A673 (cell line): ENCODE measurements around the gene ARRB1. TPM values are rescaled to one million over a fixed set of nuclear protein-coding genes. Genes with fewer than 3 reads are reported as not detected.

Experiments used
- BruUV-seq: library from RNA; stranded (reverse); fragments of 400-500 nt; replicated peaks from 2 replicates; lab custom pipeline; 2021; lab: Mats Ljungman, UMichigan
- CTCF ChIA-PET: fragments of 300-600 bp; sonication (Branson Sonifier 250); formaldehyde crosslinking; loops from one replicate; lab custom pipeline; 2022; ENCODE audit warnings: antibody characterized with exemption; lab: Charles Lee
- POLR2A ChIA-PET: fragments of 300-600 bp; sonication (Branson Sonifier 250); formaldehyde crosslinking; loops from one replicate; lab custom pipeline; 2022; ENCODE audit warnings: antibody characterized with exemption; ENCODE audit not compliant: low non-redundant PET; lab: Charles Lee
- DNase-seq: peaks from one replicate; pipeline ENCODE4 v3.0.0-alpha.2; 2015; ENCODE audit warnings: low spot score
- H3K27ac ChIP-seq: fragments of 200-600 bp; sonication (generic); 2 replicates; pipeline ENCODE4 v1.5.1; 2016; ENCODE audit warnings: mixed run types, low read depth, mild to moderate bottlenecking, mixed read lengths, antibody characterized with exemption, low read length; ENCODE audit not compliant: poor library complexity, severe bottlenecking
- H3K27me3 ChIP-seq: fragments of 200-600 bp; sonication (generic); replicated peaks from 2 replicates; pipeline ENCODE4 v1.6.1; 2017; ENCODE audit warnings: mixed run types, low read depth, mild to moderate bottlenecking, mixed read lengths, antibody characterized with exemption, low read length; ENCODE audit not compliant: insufficient read depth, poor library complexity
- H3K36me3 ChIP-seq: fragments of 200-600 bp; sonication (generic); 2 replicates; pipeline ENCODE4 v1.6.1; 2016; ENCODE audit warnings: mixed run types, mild to moderate bottlenecking, mixed read lengths, antibody characterized with exemption, low read length; ENCODE audit not compliant: insufficient read depth, poor library complexity, severe bottlenecking
- H3K4me1 ChIP-seq: fragments of 200-600 bp; sonication (generic); 2 replicates; pipeline ENCODE4 v1.6.1; 2017; ENCODE audit warnings: mixed run types, mild to moderate bottlenecking, mixed read lengths, antibody characterized with exemption, low read length; ENCODE audit not compliant: insufficient read depth, poor library complexity, severe bottlenecking
- H3K4me3 ChIP-seq: fragments of 200-600 bp; sonication (generic); 2 replicates; pipeline ENCODE4 v1.5.1; 2016; ENCODE audit warnings: low read depth, mixed run types, mild to moderate bottlenecking, mixed read lengths, low read length; ENCODE audit not compliant: poor library complexity, severe bottlenecking
- H3K9me3 ChIP-seq: fragments of 200-600 bp; sonication (generic); 2 replicates; pipeline ENCODE4 v1.6.1; 2016; ENCODE audit warnings: mixed run types, low read depth, mild to moderate bottlenecking, mixed read lengths, antibody characterized with exemption, low read length; ENCODE audit not compliant: poor library complexity, severe bottlenecking
- EZH2 ChIP-seq: fragments of 200-600 bp; sonication (generic); IDR thresholded peaks from 2 replicates; pipeline ENCODE4 v1.6.1; 2017; ENCODE audit warnings: borderline replicate concordance, low read depth, mild to moderate bottlenecking, mixed read lengths, antibody characterized with exemption, low read length; ENCODE audit not compliant: poor library complexity, severe bottlenecking
- intact Hi-C: fragments of 100-400 bp; cut with micrococcal nuclease; formaldehyde crosslinking; loops from one replicate; pipeline ENCODE4 v1.10.0; 2022; ENCODE audit not compliant: unreplicated experiment
- total RNA-seq: library from RNA; stranded (reverse); gene quantifications from 2 replicates; pipeline ENCODE4 v1.2.3, GENCODE V29; 2021
- TF ChIP-seq, protein P1 (sequence below): fragments of 300-800, 200-600 bp; sonication (generic); conservative IDR thresholded peaks from 2 replicates; pipeline ENCODE4 v1.5.1; 2017; ENCODE audit warnings: low read depth, mild to moderate bottlenecking, antibody characterized with exemption, low read length, moderate library complexity, mixed read lengths

Gene ARRB1
- total RNA-seq, 1 experiment from 2014 or later, result 37.8 TPM

- Histone ChIP-seq H3K36me3 (no peaks in the 10 kb centered on the region), H3K4me1 (no peaks in the 10 kb centered on the region), H3K9me3 (no peaks in the 10 kb centered on the region), H3K4me3 (no peak overlapping the region), H3K27me3 (no peaks in the 10 kb centered on the region), H3K27ac (no peak overlapping the region)
- intact Hi-C loops, result no loop called here
- no TSS peak for BruUV-seq
- TF ChIP-seq EZH2, result no peak
- TF ChIP-seq, protein P1, sequence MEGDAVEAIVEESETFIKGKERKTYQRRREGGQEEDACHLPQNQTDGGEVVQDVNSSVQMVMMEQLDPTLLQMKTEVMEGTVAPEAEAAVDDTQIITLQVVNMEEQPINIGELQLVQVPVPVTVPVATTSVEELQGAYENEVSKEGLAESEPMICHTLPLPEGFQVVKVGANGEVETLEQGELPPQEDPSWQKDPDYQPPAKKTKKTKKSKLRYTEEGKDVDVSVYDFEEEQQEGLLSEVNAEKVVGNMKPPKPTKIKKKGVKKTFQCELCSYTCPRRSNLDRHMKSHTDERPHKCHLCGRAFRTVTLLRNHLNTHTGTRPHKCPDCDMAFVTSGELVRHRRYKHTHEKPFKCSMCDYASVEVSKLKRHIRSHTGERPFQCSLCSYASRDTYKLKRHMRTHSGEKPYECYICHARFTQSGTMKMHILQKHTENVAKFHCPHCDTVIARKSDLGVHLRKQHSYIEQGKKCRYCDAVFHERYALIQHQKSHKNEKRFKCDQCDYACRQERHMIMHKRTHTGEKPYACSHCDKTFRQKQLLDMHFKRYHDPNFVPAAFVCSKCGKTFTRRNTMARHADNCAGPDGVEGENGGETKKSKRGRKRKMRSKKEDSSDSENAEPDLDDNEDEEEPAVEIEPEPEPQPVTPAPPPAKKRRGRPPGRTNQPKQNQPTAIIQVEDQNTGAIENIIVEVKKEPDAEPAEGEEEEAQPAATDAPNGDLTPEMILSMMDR, result no peak
- POLR2A ChIA-PET, result no interaction called here
- no peak for DNase-seq
- CTCF ChIA-PET, result interaction anchor here (0.7 kb wide), 1 partner anchor 10 kb away, joined by 3 read pairs; the partner anchor contains the start of gene TPBGL
Observed at GRCh38 chr11:75230621-75231020, 120.8 kb downstream of the ARRB1 start.

- intact Hi-C loops, result no loop called here
- no peak for DNase-seq
- Histone ChIP-seq H3K9me3 (no peaks in the 10 kb centered on the region), H3K4me1 (no peaks in the 10 kb centered on the region), H3K36me3 (no peaks in the 10 kb centered on the region), H3K27ac (no peak overlapping the region), H3K4me3 (no peak overlapping the region), H3K27me3 (no peaks in the 10 kb centered on the region)
- no peak for TF ChIP-seq EZH2
- TF ChIP-seq, protein P1, result no peak
- POLR2A ChIA-PET, result no interaction called here
- CTCF ChIA-PET, result no interaction called here
- no TSS peak for BruUV-seq
Observed at GRCh38 chr11:75229466-75229865, 122.0 kb downstream of the ARRB1 start.

DNA sequence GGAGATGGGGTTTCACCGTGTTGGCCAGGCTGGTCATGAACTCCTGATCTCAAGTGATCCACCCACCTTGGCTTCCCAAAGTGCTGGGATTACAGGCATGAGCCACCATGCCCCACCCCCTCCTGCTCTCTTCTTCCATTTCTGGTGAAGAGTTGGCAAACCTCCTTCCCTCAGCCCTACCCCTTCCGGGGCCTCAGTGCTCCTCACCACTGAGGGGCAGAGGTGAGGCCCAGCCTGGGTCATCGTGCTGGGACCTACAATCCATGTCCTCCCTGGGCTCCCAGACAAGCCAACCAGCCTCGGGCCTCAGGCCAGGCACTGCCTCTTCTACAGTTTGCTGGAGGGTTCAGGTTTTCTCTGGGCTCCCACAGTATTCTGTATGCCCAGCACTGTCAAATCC, 125.7 kb downstream of the ARRB1 start:
- no TSS peak for BruUV-seq
- Histone ChIP-seq H3K9me3 (no peaks in the 10 kb centered on the region), H3K27ac (no peak overlapping the region), H3K4me3 (no peak overlapping the region), H3K36me3 (no peaks in the 10 kb centered on the region), H3K27me3 (no peaks in the 10 kb centered on the region), H3K4me1 (no peaks in the 10 kb centered on the region)
- DNase-seq, result no peak
- CTCF ChIA-PET, result no interaction called here
- POLR2A ChIA-PET, result no interaction called here
- TF ChIP-seq EZH2, result no peak
- TF ChIP-seq, protein P1, result no peak
- intact Hi-C loops, result no loop called here
